Activated B cell treated with CpG ODN at 0.5 μM for 24 hours (primary cell): ENCODE results near the gene PHF2. TPM values are rescaled to one million over a fixed set of nuclear protein-coding genes. Genes with fewer than 3 reads are reported as not detected.

Source experiments
- ATAC-seq: fragments of 200-7000 bp; cut with Tn5 transposase; one replicate; pipeline ENCODE4 v1.10.0; 2021; ENCODE audit warnings: low read depth, mild to moderate bottlenecking, moderate library complexity
- CTCF ChIA-PET: fragments of 350-600 bp; sonication (Branson Sonifier 250); formaldehyde crosslinking; loops from one replicate; lab custom pipeline; 2021; ENCODE audit warnings: antibody characterized with exemption; lab: Charles Lee
- POLR2A ChIA-PET: fragments of 350-600 bp; sonication (Branson Sonifier 250); formaldehyde crosslinking; loops from one replicate; lab custom pipeline; 2021; ENCODE audit warnings: antibody characterized with exemption; lab: Charles Lee
- DNase-seq: peaks from one replicate; pipeline ENCODE4 v3.0.0; 2022
- H3K27ac Mint-ChIP-seq: one replicate; pipeline ENCODE4 v1.8.0; 2020; ENCODE audit warnings: mixed read lengths
- H3K27me3 Mint-ChIP-seq: one replicate; pipeline ENCODE4 v1.8.0; 2021; ENCODE audit warnings: mixed read lengths
- H3K36me3 Mint-ChIP-seq: one replicate; pipeline ENCODE4 v1.8.0; 2021; ENCODE audit warnings: low read depth, mixed read lengths
- H3K4me1 Mint-ChIP-seq: one replicate; pipeline ENCODE4 v1.8.0; 2021; ENCODE audit warnings: mixed read lengths
- H3K4me3 Mint-ChIP-seq: one replicate; pipeline ENCODE4 v1.8.0; 2020; ENCODE audit warnings: mild to moderate bottlenecking, mixed read lengths
- H3K9me3 Mint-ChIP-seq: one replicate; pipeline ENCODE4 v1.8.0; 2020; ENCODE audit warnings: mixed read lengths
- CTCF ChIP-seq: fragments of 200-600 bp; IDR thresholded peaks from one replicate; pipeline ENCODE4 v1.8.0; 2022; ENCODE audit warnings: antibody characterized with exemption, mild to moderate bottlenecking
- intact Hi-C: fragments of 100-400 bp; cut with micrococcal nuclease; formaldehyde crosslinking; loops from one replicate; pipeline ENCODE4 v1.15.1; 2024
- total RNA-seq: library from RNA; stranded (reverse); gene quantifications from 2 replicates; pipeline ENCODE4 v1.2.3, GENCODE V29; 2022

PHF2 gene
- total RNA-seq, 1 donor from 2014 or later, result 18.2 TPM

- no peaks in the 10 kb centered on the region for H3K27me3 Mint-ChIP-seq
- H3K27ac Mint-ChIP-seq, result peak overlapping the region; percentile 24
- intact Hi-C loops, result loop anchor here (5.0 to 10.0 kb wide), 2 partner anchors 382 to 1865 kb away; no protein-coding TSS in a partner anchor
- ChIA-PET CTCF (no interaction called here), POLR2A (no interaction called here)
- no peaks in the 10 kb centered on the region for H3K36me3 Mint-ChIP-seq
- no peak for TF ChIP-seq CTCF
- DNase-seq (no peak), ATAC-seq (no peak)
- peak overlapping the region; percentile 46 for H3K4me3 Mint-ChIP-seq
- H3K4me1 Mint-ChIP-seq, result peaks cover 34% of the 10 kb centered on the region
- H3K9me3 Mint-ChIP-seq, result peaks cover 5% of the 10 kb centered on the region
These were observed 3.5 kb downstream of the PHF2 start for GRCh38 chr9:93579711-93580516.

- Mint-ChIP-seq H3K27ac (peak overlapping the region; percentile 24), H3K27me3 (no peaks in the 10 kb centered on the region), H3K4me3 (no peak overlapping the region), H3K9me3 (peaks cover 5% of the 10 kb centered on the region), H3K4me1 (peaks cover 25% of the 10 kb centered on the region), H3K36me3 (no peaks in the 10 kb centered on the region)
- DNase-seq (no peak), ATAC-seq (no peak)
- TF ChIP-seq CTCF, result no peak
- POLR2A ChIA-PET, result no interaction called here
- CTCF ChIA-PET, result no interaction called here
- intact Hi-C loops, result no loop called here
These were observed 4.4 kb downstream of the PHF2 start for GRCh38 chr9:93580654-93581380.

GRCh38 chr9:93582115-93582514, 5.7 kb downstream of the PHF2 start:
- Mint-ChIP-seq H3K27ac (no peak overlapping the region), H3K36me3 (no peaks in the 10 kb centered on the region), H3K27me3 (no peaks in the 10 kb centered on the region), H3K9me3 (peaks cover 5% of the 10 kb centered on the region), H3K4me1 (peaks cover 28% of the 10 kb centered on the region), H3K4me3 (no peak overlapping the region)
- intact Hi-C loops, result no loop called here
- POLR2A ChIA-PET, result interaction anchor here (0.6 kb wide), 1 partner anchor 142 kb away, joined by 3 read pairs; no protein-coding TSS in a partner anchor
- DNase-seq (no peak), ATAC-seq (no peak)
- TF ChIP-seq CTCF, result no peak
- CTCF ChIA-PET, result no interaction called here

GRCh38 chr9:93582550-93582949, 6.2 kb downstream of the PHF2 start:
- H3K4me3 Mint-ChIP-seq, result no peak overlapping the region
- intact Hi-C loops, result no loop called here
- peaks cover 27% of the 10 kb centered on the region for H3K4me1 Mint-ChIP-seq
- no peaks in the 10 kb centered on the region for H3K36me3 Mint-ChIP-seq
- DNase-seq, result no peak
- H3K27me3 Mint-ChIP-seq, result no peaks in the 10 kb centered on the region
- CTCF ChIA-PET, result no interaction called here
- TF ChIP-seq CTCF, result no peak
- peaks cover 5% of the 10 kb centered on the region for H3K9me3 Mint-ChIP-seq
- ATAC-seq, result no peak
- H3K27ac Mint-ChIP-seq, result no peak overlapping the region
- POLR2A ChIA-PET, result interaction anchor here (0.6 kb wide), 1 partner anchor 143 kb away, joined by 3 read pairs; no protein-coding TSS in a partner anchor

GRCh38 chr9:93585259-93585658, 8.9 kb downstream of the PHF2 start:
- no peaks in the 10 kb centered on the region for H3K27me3 Mint-ChIP-seq
- ATAC-seq (no peak), DNase-seq (no peak)
- no peak for TF ChIP-seq CTCF
- intact Hi-C loops, result no loop called here
- CTCF ChIA-PET, result no interaction called here
- H3K9me3 Mint-ChIP-seq, result peaks cover 5% of the 10 kb centered on the region
- H3K36me3 Mint-ChIP-seq, result no peaks in the 10 kb centered on the region
- peaks cover 20% of the 10 kb centered on the region for H3K4me1 Mint-ChIP-seq
- no peak overlapping the region for H3K4me3 Mint-ChIP-seq
- POLR2A ChIA-PET, result no interaction called here
- no peak overlapping the region for H3K27ac Mint-ChIP-seq
